Adrenal gland (tissue), 12 donors: ENCODE measurements around the gene BCAS3. TPM values are rescaled to one million over a fixed set of nuclear protein-coding genes. Genes with fewer than 3 reads are reported as not detected.
A peak's percentile ranks its signal among the peaks of the same experiment; 100 is the strongest.

Source experiments
- DNase-seq, 7 donors: peaks; one replicate each; pipeline ENCODE4 v3.0.0-alpha.2; 2019 to 2020
- H3K27ac ChIP-seq, 5 donors: fragments of 200-600 bp; sonication (generic) in 4 of 5; 1 replicate in 3 of 5; 2 replicates in 2 of 5; pipeline versions ENCODE4 v1.5.1 to v1.8.0; 2016 to 2020; ENCODE audit warnings: mild to moderate bottlenecking in 1 of 5
- H3K27me3 ChIP-seq: fragments of 200-600 bp; 2 replicates; pipeline ENCODE4 v1.8.0; 2021
- H3K36me3 ChIP-seq, 2 donors: fragments of 200-600 bp; replicated peaks in 1 of 2; 1 replicate in 1 of 2; 2 replicates in 1 of 2; pipeline versions ENCODE4 v1.5.1 to v1.8.0; 2018 to 2022
- H3K4me1 ChIP-seq, 2 donors: fragments of 200-600 bp; replicated peaks in 1 of 2; 1 replicate in 1 of 2; 2 replicates in 1 of 2; pipeline versions ENCODE4 v1.5.1 to v1.8.0; 2018 to 2021
- H3K4me3 ChIP-seq, 4 donors: fragments of 200-600 bp; sonication (generic) in 3 of 4; one replicate each; pipeline ENCODE4 v1.5.1; 2016 to 2018
- H3K9me3 ChIP-seq, 3 donors: fragments of 200-600 bp; sonication (generic) in 1 of 3; replicated peaks in 1 of 3; 1 replicate in 2 of 3; 2 replicates in 1 of 3; pipeline versions ENCODE4 v1.5.1 to v1.8.0; 2016 to 2021
- POLR2A ChIP-seq, 2 donors: fragments of 450-650 bp; IDR thresholded peaks; one replicate each; pipeline ENCODE4 v1.6.1; 2017; ENCODE audit warnings: antibody characterized with exemption in 2 of 2, mild to moderate bottlenecking in 2 of 2, moderate library complexity in 1 of 2
- WGBS, 4 donors: extraction: QIAGEN DNeasy Blood & Tissue Kit in 2 of 4; methylation state at CpG; one replicate each; pipeline versions ENCODE4 v1.1.5 to v1.1.7; 2013 to 2017; 5-methylcytosine and 5-hydroxymethylcytosine counted together
- intact Hi-C, 2 donors: fragments of 100-400 bp; cut with DNase I; formaldehyde crosslinking; loops; one replicate each; pipeline versions ENCODE4 v1.14.1 to v1.15.0; 2022 to 2023
- polyA plus RNA-seq, 3 donors: library from polyadenylated mRNA; stranded (reverse); fragments of 200-250 nt in 2 of 3; fragments of 350-450 nt in 1 of 3; fragmentation: Illumina TruSeq in 1 of 3; extraction: RNeasy Lipid Tissue Mini Kit (QIAGEN cat#74804) in 1 of 3; gene quantifications; one replicate each; pipeline ENCODE4 v1.2.3, GENCODE V29; 2013 to 2014
- total RNA-seq, 9 donors: library from RNA; depleted of rRNA in 4 of 9; stranded (reverse); fragments of >200 nt in 4 of 9; fragments of 120-200 nt in 1 of 9; fragmentation: NEBNext Ultra II Directional in 1 of 9; extraction: Animal tissue kit (Norgen Biotek cat#: 25700) in 1 of 9; gene quantifications; one replicate each; pipeline versions ENCODE4 v1.1.0 to v1.2.4, GENCODE V29; 2013 to 2023
- TF ChIP-seq, protein P1 (sequence below), 6 experiments: fragments of 450-650 bp in 4 of 6; fragments of 200-600 bp in 2 of 6; sonication (generic) in 1 of 6; IDR thresholded peaks; 1 replicate in 5 of 6; 2 replicates in 1 of 6; pipeline versions ENCODE4 v1.5.1 to v1.8.0; 2016 to 2021; ENCODE audit warnings: antibody characterized with exemption in 6 of 6, mild to moderate bottlenecking in 2 of 6, moderate library complexity in 1 of 6
- donor health status: healthy with polysubstance abuse.
- donor health status: Bipolar disorder and iron deficiency.
- donor health status: DM: yes; HTN: yes; CAD: no.
- donor health status: DM: no; HTN: no; CAD: no.
- donor health status: DM: no; HTN: no; CAD: no.
- donor health status: DM: yes; HTN: yes; CAD: no.

BCAS3 gene
- total and polyA plus RNA-seq, 12 donors: 9.4 to 105 (median 29.0) TPM

GRCh38 chr17:61251939-61252865 is 574.6 kb downstream of the BCAS3 start:
- H3K4me3 ChIP-seq: no peak overlapping the region
- peaks cover 29 to 60% of the 10 kb centered on the region in 2 donors for H3K4me1 ChIP-seq
- intact Hi-C loops: no loop called here
- no peak for TF ChIP-seq POLR2A (IDR thresholded peaks at IDR 0.05)
- TF ChIP-seq, protein P1, sequence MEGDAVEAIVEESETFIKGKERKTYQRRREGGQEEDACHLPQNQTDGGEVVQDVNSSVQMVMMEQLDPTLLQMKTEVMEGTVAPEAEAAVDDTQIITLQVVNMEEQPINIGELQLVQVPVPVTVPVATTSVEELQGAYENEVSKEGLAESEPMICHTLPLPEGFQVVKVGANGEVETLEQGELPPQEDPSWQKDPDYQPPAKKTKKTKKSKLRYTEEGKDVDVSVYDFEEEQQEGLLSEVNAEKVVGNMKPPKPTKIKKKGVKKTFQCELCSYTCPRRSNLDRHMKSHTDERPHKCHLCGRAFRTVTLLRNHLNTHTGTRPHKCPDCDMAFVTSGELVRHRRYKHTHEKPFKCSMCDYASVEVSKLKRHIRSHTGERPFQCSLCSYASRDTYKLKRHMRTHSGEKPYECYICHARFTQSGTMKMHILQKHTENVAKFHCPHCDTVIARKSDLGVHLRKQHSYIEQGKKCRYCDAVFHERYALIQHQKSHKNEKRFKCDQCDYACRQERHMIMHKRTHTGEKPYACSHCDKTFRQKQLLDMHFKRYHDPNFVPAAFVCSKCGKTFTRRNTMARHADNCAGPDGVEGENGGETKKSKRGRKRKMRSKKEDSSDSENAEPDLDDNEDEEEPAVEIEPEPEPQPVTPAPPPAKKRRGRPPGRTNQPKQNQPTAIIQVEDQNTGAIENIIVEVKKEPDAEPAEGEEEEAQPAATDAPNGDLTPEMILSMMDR (IDR thresholded peaks at IDR 0.05): no peak
- H3K9me3 ChIP-seq: no peaks in the 10 kb centered on the region
- H3K36me3 ChIP-seq: no peaks in the 10 kb centered on the region
- DNase-seq: peak; percentile 82 to 97 (median 93)
- peak overlapping the region; percentile 50 to 85 (median 69) for H3K27ac ChIP-seq
- H3K27me3 ChIP-seq: no peaks in the 10 kb centered on the region
- 18 to 26% (median 25%) methylated on average over 10 of the region's 10 CpGs for WGBS, 4 donors

GRCh38 chr17:61253362-61253761 is 575.7 kb downstream of the BCAS3 start:
- H3K9me3 ChIP-seq: no peaks in the 10 kb centered on the region
- H3K4me1 ChIP-seq: peaks cover 29 to 57% of the 10 kb centered on the region in 2 donors
- intact Hi-C loops: no loop called here
- WGBS, 4 donors: 17 to 35% (median 26%) methylated on average over 3 of the region's 3 CpGs
- peak; percentile 82 to 97 (median 93) for DNase-seq
- no peak overlapping the region for H3K4me3 ChIP-seq
- no peaks in the 10 kb centered on the region for H3K36me3 ChIP-seq
- H3K27ac ChIP-seq: peak overlapping the region in 4 of 5 donors; percentile 28 to 85 (median 57)
- H3K27me3 ChIP-seq: no peaks in the 10 kb centered on the region
- TF ChIP-seq, protein P1 (IDR thresholded peaks at IDR 0.05): no peak
- TF ChIP-seq POLR2A (IDR thresholded peaks at IDR 0.05): no peak

GRCh38 chr17:61253937-61254574 is 576.4 kb downstream of the BCAS3 start:
- no peaks in the 10 kb centered on the region for H3K9me3 ChIP-seq
- TF ChIP-seq, protein P1 (IDR thresholded peaks at IDR 0.05): no peak
- no peak for TF ChIP-seq POLR2A (IDR thresholded peaks at IDR 0.05)
- no peak overlapping the region for H3K4me3 ChIP-seq
- no peaks in the 10 kb centered on the region for H3K36me3 ChIP-seq
- intact Hi-C loops: no loop called here
- 75 to 84% (median 81%) methylated on average over 10 of the region's 10 CpGs for WGBS, 4 donors
- no peaks in the 10 kb centered on the region for H3K27me3 ChIP-seq
- peaks cover 29 to 52% of the 10 kb centered on the region in 2 donors for H3K4me1 ChIP-seq
- DNase-seq: no peak
- H3K27ac ChIP-seq: peak overlapping the region in 3 of 5 donors; percentile 24 to 83 (median 31)

DNA sequence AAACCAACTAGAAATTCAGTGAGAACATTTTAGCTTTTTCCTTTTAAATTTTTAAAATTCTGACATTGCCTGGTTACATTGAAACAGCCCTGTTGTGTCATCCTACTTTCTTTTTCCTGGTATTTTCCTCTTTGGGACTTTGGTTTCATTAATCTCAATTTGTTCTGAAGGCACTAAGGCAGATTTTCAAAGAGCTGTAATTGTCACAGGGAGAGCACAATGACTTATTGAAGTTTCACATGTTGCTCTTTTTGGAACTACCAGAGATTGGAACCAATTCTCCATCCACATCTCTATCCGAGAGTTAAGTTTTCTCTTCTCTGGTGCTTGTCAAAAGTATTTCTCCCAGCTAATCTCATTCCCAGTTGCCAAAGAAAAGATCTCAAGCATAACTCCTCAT is 577.3 kb downstream of the BCAS3 start:
- WGBS, 4 donors: 50 to 76% (median 70%) methylated on average over 1 of the region's 1 CpG
- peaks cover 29 to 44% of the 10 kb centered on the region in 2 donors for H3K4me1 ChIP-seq
- DNase-seq: no peak
- no peaks in the 10 kb centered on the region for H3K27me3 ChIP-seq
- H3K27ac ChIP-seq: peak overlapping the region in 2 of 5 donors; percentile 24 to 83
- no peak overlapping the region for H3K4me3 ChIP-seq
- no peaks in the 10 kb centered on the region for H3K36me3 ChIP-seq
- intact Hi-C loops: no loop called here
- H3K9me3 ChIP-seq: no peaks in the 10 kb centered on the region
- TF ChIP-seq, protein P1 (IDR thresholded peaks at IDR 0.05): no peak
- no peak for TF ChIP-seq POLR2A (IDR thresholded peaks at IDR 0.05)
